H1 (cell line): Measurements from ENCODE around the gene PCGF6. TPM values are rescaled to one million over a fixed set of nuclear protein-coding genes. Genes with fewer than 3 reads are reported as not detected.

Source experiments
- CTCF ChIA-PET: fragments of 300-600 bp; sonication (Branson Sonifier 250); formaldehyde crosslinking; loops from one replicate; lab custom pipeline; 2021; ENCODE audit not compliant: partially characterized antibody; lab: Charles Lee
- POLR2A ChIA-PET: fragments of 300-600 bp; sonication (Branson Sonifier 250); formaldehyde crosslinking; loops from one replicate; lab custom pipeline; 2021; ENCODE audit warnings: inconsistent platforms; ENCODE audit not compliant: partially characterized antibody; lab: Charles Lee
- DNase-seq, 2 experiments: peaks; one replicate each; pipeline versions ENCODE4 v3.0.0 to v3.0.0-alpha.2; 2010 to 2022; ENCODE audit warnings: low spot score in 2 of 2, low read depth in 1 of 2, mixed read lengths in 1 of 2
- FAIRE-seq: peaks from 2 replicates; lab custom pipeline; 2011; peaks lifted over from hg19 to GRCh38; lab: Jason Lieb, UNC
- H2AFZ ChIP-seq: 2 replicates; pipeline ENCODE4 v1.8.1; 2012; ENCODE audit warnings: low read length, inconsistent platforms
- H2AK5ac ChIP-seq: 2 replicates; pipeline ENCODE4 v1.6.1; 2013; ENCODE audit warnings: low read depth, low read length
- H2BK120ac ChIP-seq: replicated peaks from 2 replicates; pipeline ENCODE3; 2013; ENCODE audit warnings: low read depth, low read length, inconsistent platforms
- H2BK12ac ChIP-seq: 2 replicates; pipeline ENCODE4 v1.6.1; 2013; ENCODE audit warnings: low read depth, low read length
- H2BK15ac ChIP-seq: 2 replicates; pipeline ENCODE4 v1.6.1; 2013; ENCODE audit warnings: low read length
- H2BK20ac ChIP-seq: 2 replicates; pipeline ENCODE4 v1.6.1; 2013; ENCODE audit warnings: low read length
- H2BK5ac ChIP-seq: 2 replicates; pipeline ENCODE4 v1.6.1; 2013; ENCODE audit warnings: low read depth, low read length
- H3K14ac ChIP-seq: 2 replicates; pipeline ENCODE4 v1.6.1; 2013; ENCODE audit warnings: inconsistent platforms; ENCODE audit not compliant: insufficient read length
- H3K18ac ChIP-seq: 2 replicates; pipeline ENCODE4 v1.6.1; 2013; ENCODE audit warnings: low read length; ENCODE audit errors: extremely low read depth
- H3K23ac ChIP-seq: 2 replicates; pipeline ENCODE4 v1.6.1; 2013; ENCODE audit warnings: inconsistent platforms; ENCODE audit not compliant: insufficient read length
- H3K23me2 ChIP-seq: 2 replicates; pipeline ENCODE4 v1.6.1; 2013; ENCODE audit warnings: low read depth, low read length
- H3K27ac ChIP-seq: 2 replicates; pipeline ENCODE4 v1.6.1; 2011; ENCODE audit warnings: low read depth, low read length, inconsistent platforms
- H3K27me3 ChIP-seq, 4 experiments: replicated peaks in 1 of 4; 1 replicate in 1 of 4; 2 replicates in 3 of 4; pipeline versions ENCODE4 v1.6.1 to v1.8.1; 2011 to 2013; ENCODE audit warnings: low read length in 3 of 4, mild to moderate bottlenecking in 3 of 4, inconsistent platforms in 2 of 4, mixed read lengths in 2 of 4, moderate library complexity in 1 of 4; ENCODE audit not compliant: control insufficient read depth in 3 of 4, insufficient read depth in 3 of 4; ENCODE audit errors: extremely low read depth in 1 of 4
- H3K36me3 ChIP-seq, 4 experiments: 2 replicates each; pipeline versions ENCODE4 v1.6.1 to v1.8.1; 2011 to 2013; ENCODE audit warnings: mild to moderate bottlenecking in 4 of 4, low read length in 3 of 4, moderate library complexity in 2 of 4, control low read depth in 1 of 4, inconsistent platforms in 1 of 4; ENCODE audit not compliant: insufficient read depth in 4 of 4, control insufficient read depth in 2 of 4
- H3K4ac ChIP-seq: replicated peaks from 2 replicates; pipeline ENCODE3; 2013; ENCODE audit warnings: low read length, low read depth, mixed read lengths, inconsistent platforms; ENCODE audit not compliant: insufficient read length
- H3K4me1 ChIP-seq, 4 experiments: replicated peaks in 1 of 4; 1 replicate in 1 of 4; 2 replicates in 3 of 4; pipeline versions ENCODE4 v1.6.1 to v1.8.1; 2011 to 2013; ENCODE audit warnings: low read length in 3 of 4, inconsistent platforms in 2 of 4, mixed read lengths in 1 of 4; ENCODE audit not compliant: insufficient read depth in 4 of 4, control insufficient read depth in 3 of 4
- H3K4me2 ChIP-seq, 2 experiments: 2 replicates each; pipeline versions ENCODE4 v1.6.1 to v1.8.1; 2011 to 2013; ENCODE audit warnings: low read depth in 2 of 2, low read length in 2 of 2, control low read depth in 1 of 2, inconsistent platforms in 1 of 2, mild to moderate bottlenecking in 1 of 2; ENCODE audit not compliant: insufficient read depth in 1 of 2
- H3K4me3 ChIP-seq, 4 experiments: fragments of 200-600, 300-600 bp in 1 of 4; sonication (generic), shearing (Covaris generic), sonication (Bioruptor Twin) in 1 of 4; 2 replicates each; pipeline versions ENCODE4 v1.5.1 to v1.8.1; 2011 to 2016; ENCODE audit warnings: low read length in 4 of 4, low read depth in 3 of 4, control low read depth in 2 of 4, inconsistent platforms in 2 of 4, mild to moderate bottlenecking in 2 of 4, mixed read lengths in 1 of 4, moderate library complexity in 1 of 4; ENCODE audit not compliant: insufficient read depth in 2 of 4; ENCODE audit errors: extremely low read depth in 1 of 4
- H3K56ac ChIP-seq: replicated peaks from 2 replicates; pipeline ENCODE3; 2013; ENCODE audit warnings: low read depth, mild to moderate bottlenecking, mixed read lengths, low read length, inconsistent platforms; ENCODE audit not compliant: insufficient read length
- H3K79me1 ChIP-seq: 2 replicates; pipeline ENCODE4 v1.6.1; 2013; ENCODE audit warnings: low read depth, low read length, control low read depth
- H3K79me2 ChIP-seq, 2 experiments: 2 replicates each; pipeline versions ENCODE4 v1.6.1 to v1.8.1; 2012 to 2013; ENCODE audit warnings: low read length in 2 of 2, mild to moderate bottlenecking in 2 of 2, inconsistent platforms in 1 of 2; ENCODE audit not compliant: insufficient read depth in 2 of 2, control insufficient read depth in 1 of 2
- H3K9ac ChIP-seq, 4 experiments: replicated peaks in 1 of 4; 1 replicate in 1 of 4; 2 replicates in 3 of 4; pipeline versions ENCODE4 v1.6.1 to v1.8.1; 2011 to 2013; ENCODE audit warnings: low read depth in 3 of 4, low read length in 3 of 4, control low read depth in 2 of 4, mild to moderate bottlenecking in 2 of 4, moderate library complexity in 2 of 4, inconsistent platforms in 1 of 4; ENCODE audit errors: extremely low read depth in 1 of 4
- H3K9me3 ChIP-seq, 2 experiments: 2 replicates each; pipeline versions ENCODE4 v1.6.1 to v1.8.1; 2012 to 2013; ENCODE audit warnings: mild to moderate bottlenecking in 2 of 2, moderate library complexity in 2 of 2, control low read depth in 1 of 2, inconsistent platforms in 1 of 2, low read depth in 1 of 2, low read length in 1 of 2, mixed read lengths in 1 of 2; ENCODE audit not compliant: insufficient read depth in 2 of 2
- H4K20me1 ChIP-seq, 2 experiments: replicated peaks in 1 of 2; 2 replicates each; pipeline versions ENCODE3 to v1.8.1; 2011 to 2013; ENCODE audit warnings: inconsistent platforms in 2 of 2, low read length in 2 of 2, mild to moderate bottlenecking in 1 of 2; ENCODE audit not compliant: insufficient read depth in 2 of 2, control insufficient read depth in 1 of 2
- H4K5ac ChIP-seq: 2 replicates; pipeline ENCODE4 v1.6.1; 2013; ENCODE audit warnings: low read length, low read depth, mixed read lengths, inconsistent platforms; ENCODE audit not compliant: insufficient read length
- H4K8ac ChIP-seq: 2 replicates; pipeline ENCODE4 v1.8.0; 2013; ENCODE audit warnings: mild to moderate bottlenecking, moderate library complexity, low read length, inconsistent platforms; ENCODE audit not compliant: insufficient read depth; ENCODE audit errors: extremely low read depth
- H4K91ac ChIP-seq: replicated peaks from 2 replicates; pipeline ENCODE3; 2013; ENCODE audit warnings: low read length, mixed read lengths, inconsistent platforms; ENCODE audit not compliant: insufficient read length
- BRCA1 ChIP-seq: IDR thresholded peaks from 2 replicates; pipeline ENCODE4 v1.6.1; 2012; ENCODE audit warnings: low read depth, low read length, improper control_type of control experiment
- CHD2 ChIP-seq: IDR thresholded peaks from 2 replicates; pipeline ENCODE4 v1.6.1; 2012; ENCODE audit warnings: low read length, improper control_type of control experiment
- CTBP2 ChIP-seq: IDR thresholded peaks from 2 replicates; pipeline ENCODE4 v1.7.0; 2011; ENCODE audit warnings: borderline replicate concordance, mild to moderate bottlenecking, moderate library complexity, mixed read lengths, low read length; ENCODE audit not compliant: insufficient read depth, insufficient read length
- HDAC6 ChIP-seq: IDR thresholded peaks from one replicate; pipeline ENCODE4 v1.7.1; 2012; ENCODE audit warnings: low read depth, mild to moderate bottlenecking, inconsistent platforms, low read length, moderate library complexity
- MAX ChIP-seq: IDR thresholded peaks from 2 replicates; pipeline ENCODE4 v1.6.1; 2012; ENCODE audit warnings: inconsistent platforms
- SAP30 ChIP-seq: fragments of 300-600 bp; sonication (generic); IDR thresholded peaks from 2 replicates; pipeline ENCODE4 v1.7.1; 2012; ENCODE audit warnings: low read length, moderate library complexity, mild to moderate bottlenecking, inconsistent platforms; ENCODE audit not compliant: insufficient read depth, insufficient replicate concordance
- SIRT6 ChIP-seq: IDR thresholded peaks from one replicate; pipeline ENCODE4 v1.7.1; 2012; ENCODE audit warnings: low read length, inconsistent platforms
- SP1 ChIP-seq: IDR thresholded peaks from 2 replicates; pipeline ENCODE4 v1.6.1; 2011; ENCODE audit warnings: low read depth, low read length
- SUZ12 ChIP-seq: fragments of 200-600 bp; sonication (generic); IDR thresholded peaks from 2 replicates; pipeline ENCODE4 v1.6.1; 2012; ENCODE audit warnings: mild to moderate bottlenecking, inconsistent platforms, low read length, moderate library complexity, mixed read lengths
- TEAD4 ChIP-seq: IDR thresholded peaks from 2 replicates; pipeline ENCODE4 v1.6.1; 2012; ENCODE audit warnings: low read depth, low read length, inconsistent platforms, mixed read lengths
- YY1 ChIP-seq: IDR thresholded peaks from 2 replicates; pipeline ENCODE4 v1.6.1; 2011; ENCODE audit warnings: low read depth, mild to moderate bottlenecking, low read length
- WGBS, 2 experiments: shearing (Covaris generic) in 1 of 2; methylation state at CpG; one replicate each; pipeline versions ENCODE4 v1.1.6 to v1.1.7; 2013 to 2015; ENCODE audit warnings: low lambda C conversion rate in 2 of 2, mixed read lengths in 2 of 2, inconsistent platforms in 1 of 2, low coverage in 1 of 2, missing lambda C conversion rate in 1 of 2; ENCODE audit not compliant: insufficient replicate concordance in 2 of 2, insufficient coverage in 1 of 2, insufficient read length in 1 of 2; ENCODE audit errors: extremely low coverage in 1 of 2, missing lambda C conversion rate in 1 of 2; 5-methylcytosine and 5-hydroxymethylcytosine counted together
- polyA plus RNA-seq, 7 experiments: library from polyadenylated mRNA; depleted of rRNA in 3 of 7; stranded (reverse) in 5 of 7; unstranded in 2 of 7; fragments of >200 nt in 5 of 7; fragments of 200-250 nt in 2 of 7; gene quantifications; 1 replicate in 5 of 7; 2 replicates in 1 of 7; 4 replicates in 1 of 7; pipeline versions ENCODE4 v1.2.1 to v1.2.3, GENCODE V29; 2011 to 2013; ENCODE audit warnings: missing spikeins in 2 of 7, mixed read lengths in 2 of 7
- total RNA-seq: library from RNA; stranded (reverse); fragmentation: NEBNext Ultra II Directional; extraction: Animal tissue kit (Norgen Biotek cat#: 25700); gene quantifications from 2 replicates; pipeline ENCODE4 v1.2.1, GENCODE V29; 2021

Gene PCGF6
- total and polyA plus RNA-seq, 2 of the 8 experiments (the other 6 are each of a cell fraction or from before 2014, with no cell fraction given): 6.9 to 18.6 TPM

- WGBS, 2 experiments: 10% methylated on average over 49 of the region's 76 CpGs; no CpG with 5 or more reads in 1 of the 2 experiments
- no peak overlapping the region for H2BK20ac ChIP-seq
- ChIA-PET POLR2A (interaction anchor here (0.6 to 2.1 kb wide), 6 partner anchors 9 to 358 kb away, joined by 3 to 10 read pairs (median 3); partner anchors contain the start of gene NT5C2), CTCF (interaction anchor here (0.6 to 2.4 kb wide), 9 partner anchors 8 to 39 kb away, joined by 3 to 9 read pairs (median 3); no protein-coding TSS in a partner anchor)
- no peak overlapping the region for H3K27ac ChIP-seq
- no peak overlapping the region for H2BK5ac ChIP-seq
- H4K8ac ChIP-seq: peak overlapping the region; percentile 16; the same call in 1 of the 2 replicates
- H4K91ac ChIP-seq: no peak overlapping the region
- H3K79me2 ChIP-seq: no peaks in the 10 kb centered on the region
- peak overlapping the region; percentile 68 for H3K18ac ChIP-seq
- H3K9ac ChIP-seq: no peak overlapping the region
- H4K20me1 ChIP-seq: peaks cover 3 to 12% of the 10 kb centered on the region in 2 experiments
- DNase-seq (peak in 1 of 2 experiments; percentile 61), FAIRE-seq (no peak)
- H3K4me1 ChIP-seq: peaks cover 10 to 19% (median 15%) of the 10 kb centered on the region in 4 experiments
- no peak overlapping the region for H2AK5ac ChIP-seq
- peaks cover 16% of the 10 kb centered on the region for H3K23me2 ChIP-seq
- H3K4me3 ChIP-seq: peak overlapping the region; percentile 49 to 72 (median 64)
- no peak overlapping the region for H3K56ac ChIP-seq
- peaks cover 17 to 40% (median 37%) of the 10 kb centered on the region in 4 experiments for H3K27me3 ChIP-seq
- H3K79me1 ChIP-seq: no peaks in the 10 kb centered on the region
- H2AFZ ChIP-seq: no peak overlapping the region
- no peak overlapping the region for H2BK15ac ChIP-seq
- H3K23ac ChIP-seq: no peak overlapping the region
- H3K14ac ChIP-seq: no peak overlapping the region
- H2BK12ac ChIP-seq: no peak overlapping the region
- no peak overlapping the region for H3K4ac ChIP-seq
- no peak overlapping the region for H2BK120ac ChIP-seq
- H3K4me2 ChIP-seq: peak overlapping the region; percentile 85 to 88
- H4K5ac ChIP-seq: no peak overlapping the region
- H3K9me3 ChIP-seq: no peaks in the 10 kb centered on the region
- no peaks in the 10 kb centered on the region for H3K36me3 ChIP-seq
- TF ChIP-seq BRCA1 (no peak), HDAC6 (no peak), CHD2 (no peak), SIRT6 (no peak), TEAD4 (no peak), SUZ12 (peak; percentile 80), SP1 (no peak), SAP30 (no peak), MAX (peak; percentile 61; the same call in 1 of the 2 replicates), YY1 (no peak), CTBP2 (no peak)
Observed at GRCh38 chr10:103277713-103278536, 73.0 kb downstream of the PCGF6 start.
